Ascending aorta (tissue), 2 donors: Measurements from ENCODE around the gene HYAL4. TPM values are rescaled to one million over a fixed set of nuclear protein-coding genes. Genes with fewer than 3 reads are reported as not detected.

ENCODE experiments used
- DNase-seq, 2 donors: peaks; one replicate each; pipeline ENCODE4 v3.0.0-alpha.2; 2019; ENCODE audit warnings: low spot score in 2 of 2
- H3K27ac ChIP-seq, 2 donors: fragments of 200-600 bp; sonication (generic); one replicate each; pipeline ENCODE4 v1.5.1; 2016 to 2017; ENCODE audit warnings: mild to moderate bottlenecking in 1 of 2
- H3K27me3 ChIP-seq: fragments of 200-600 bp; sonication (generic); one replicate; pipeline ENCODE4 v1.5.1; 2017
- H3K36me3 ChIP-seq, 2 donors: fragments of 200-600 bp; sonication (generic); one replicate each; pipeline ENCODE4 v1.5.1; 2016
- H3K4me1 ChIP-seq, 2 donors: fragments of 200-600 bp; sonication (generic); one replicate each; pipeline ENCODE4 v1.5.1; 2016 to 2017; ENCODE audit warnings: mild to moderate bottlenecking in 1 of 2
- H3K4me3 ChIP-seq, 2 donors: fragments of 200-600 bp; sonication (generic); one replicate each; pipeline ENCODE4 v1.5.1; 2016 to 2017; ENCODE audit warnings: mild to moderate bottlenecking in 1 of 2
- H3K9me3 ChIP-seq, 2 donors: fragments of 200-600 bp; sonication (generic); one replicate each; pipeline ENCODE4 v1.5.1; 2016
- intact Hi-C: fragments of 100-400 bp; cut with DNase I; formaldehyde crosslinking; loops from one replicate; pipeline ENCODE4 v1.15.1; 2023
- total RNA-seq: library from RNA; depleted of rRNA; stranded (reverse); fragments of >200 nt; gene quantifications from one replicate; pipeline ENCODE4 v1.1.0, GENCODE V29; 2016
- TF ChIP-seq, protein P1 (sequence below), 3 experiments: fragments of 200-600 bp in 2 of 3; fragments of 450-650 bp in 1 of 3; sonication (generic) in 2 of 3; IDR thresholded peaks; one replicate each; pipeline ENCODE4 v1.5.1; 2016 to 2019; ENCODE audit warnings: antibody characterized with exemption in 3 of 3, mild to moderate bottlenecking in 1 of 3, moderate library complexity in 1 of 3

HYAL4 gene
- total RNA-seq, 1 donor from 2014 or later = not detected

GRCh38 chr7:123820864-123821263 lies 24.1 kb upstream of the HYAL4 start:
- Histone ChIP-seq H3K27me3 (no peaks in the 10 kb centered on the region), H3K9me3 (no peaks in the 10 kb centered on the region), H3K4me3 (no peak overlapping the region), H3K36me3 (no peaks in the 10 kb centered on the region), H3K4me1 (no peaks in the 10 kb centered on the region), H3K27ac (no peak overlapping the region)
- TF ChIP-seq, protein P1, sequence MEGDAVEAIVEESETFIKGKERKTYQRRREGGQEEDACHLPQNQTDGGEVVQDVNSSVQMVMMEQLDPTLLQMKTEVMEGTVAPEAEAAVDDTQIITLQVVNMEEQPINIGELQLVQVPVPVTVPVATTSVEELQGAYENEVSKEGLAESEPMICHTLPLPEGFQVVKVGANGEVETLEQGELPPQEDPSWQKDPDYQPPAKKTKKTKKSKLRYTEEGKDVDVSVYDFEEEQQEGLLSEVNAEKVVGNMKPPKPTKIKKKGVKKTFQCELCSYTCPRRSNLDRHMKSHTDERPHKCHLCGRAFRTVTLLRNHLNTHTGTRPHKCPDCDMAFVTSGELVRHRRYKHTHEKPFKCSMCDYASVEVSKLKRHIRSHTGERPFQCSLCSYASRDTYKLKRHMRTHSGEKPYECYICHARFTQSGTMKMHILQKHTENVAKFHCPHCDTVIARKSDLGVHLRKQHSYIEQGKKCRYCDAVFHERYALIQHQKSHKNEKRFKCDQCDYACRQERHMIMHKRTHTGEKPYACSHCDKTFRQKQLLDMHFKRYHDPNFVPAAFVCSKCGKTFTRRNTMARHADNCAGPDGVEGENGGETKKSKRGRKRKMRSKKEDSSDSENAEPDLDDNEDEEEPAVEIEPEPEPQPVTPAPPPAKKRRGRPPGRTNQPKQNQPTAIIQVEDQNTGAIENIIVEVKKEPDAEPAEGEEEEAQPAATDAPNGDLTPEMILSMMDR (IDR thresholded peaks at IDR 0.05) = no peak
- no peak for DNase-seq
- intact Hi-C loops = no loop called here

- intact Hi-C loops = no loop called here
- Histone ChIP-seq H3K9me3 (no peaks in the 10 kb centered on the region), H3K4me1 (no peaks in the 10 kb centered on the region), H3K4me3 (no peak overlapping the region), H3K36me3 (no peaks in the 10 kb centered on the region), H3K27me3 (no peaks in the 10 kb centered on the region), H3K27ac (no peak overlapping the region)
- TF ChIP-seq, protein P1 (IDR thresholded peaks at IDR 0.05) = no peak
- DNase-seq = no peak
These were observed 23.6 kb upstream of the HYAL4 start for GRCh38 chr7:123821320-123821719.

DNA sequence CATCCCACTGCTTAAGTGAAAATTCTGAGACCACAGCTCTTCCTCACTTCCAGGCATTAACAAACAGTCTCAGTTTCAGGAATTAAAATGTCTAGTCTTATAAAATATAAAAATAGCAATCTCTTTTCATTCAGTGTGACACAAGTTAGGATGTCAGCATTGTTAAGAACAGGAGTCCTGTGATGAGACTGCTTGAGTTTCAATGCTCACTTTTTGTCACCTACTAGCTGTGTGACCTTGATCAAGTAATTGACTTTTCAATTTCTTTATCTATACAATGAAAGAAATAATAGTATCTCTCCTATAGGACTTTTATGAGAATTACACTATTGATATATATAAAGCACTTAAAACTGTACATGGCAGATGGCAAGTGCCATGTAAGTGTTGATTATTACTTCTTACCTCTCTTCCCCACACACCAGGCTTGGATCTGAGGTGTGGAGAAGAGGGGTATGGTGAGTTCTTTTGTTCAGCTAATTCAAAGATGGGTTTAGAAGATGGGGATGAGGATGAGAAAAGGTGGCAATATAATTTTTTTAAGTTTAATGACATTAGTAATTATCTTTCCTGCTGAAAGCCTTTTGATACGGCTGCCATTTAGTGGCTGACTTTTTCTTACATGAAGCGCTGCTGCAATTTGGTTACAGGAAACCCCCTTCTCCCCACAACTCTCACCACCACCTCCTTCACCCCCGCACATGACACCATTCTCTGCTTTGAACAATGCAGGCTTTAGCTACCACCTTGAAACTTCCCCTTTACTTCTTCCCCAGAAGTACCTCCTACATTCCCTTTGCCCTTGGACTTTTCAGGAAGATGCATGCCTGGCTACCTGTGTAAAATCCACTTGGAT lies 20.8 kb upstream of the HYAL4 start:
- H3K36me3 ChIP-seq = no peaks in the 10 kb centered on the region
- no peak overlapping the region for H3K4me3 ChIP-seq
- intact Hi-C loops = no loop called here
- no peak for DNase-seq
- H3K4me1 ChIP-seq = no peaks in the 10 kb centered on the region
- no peak overlapping the region for H3K27ac ChIP-seq
- no peaks in the 10 kb centered on the region for H3K27me3 ChIP-seq
- TF ChIP-seq, protein P1 (IDR thresholded peaks at IDR 0.05) = no peak
- H3K9me3 ChIP-seq = no peaks in the 10 kb centered on the region

- H3K4me3 ChIP-seq = no peak overlapping the region
- no peak for DNase-seq
- no peaks in the 10 kb centered on the region for H3K4me1 ChIP-seq
- no peaks in the 10 kb centered on the region for H3K36me3 ChIP-seq
- H3K9me3 ChIP-seq = no peaks in the 10 kb centered on the region
- TF ChIP-seq, protein P1 (IDR thresholded peaks at IDR 0.05) = no peak
- no peak overlapping the region for H3K27ac ChIP-seq
- no peaks in the 10 kb centered on the region for H3K27me3 ChIP-seq
- intact Hi-C loops = no loop called here
These were observed 20.3 kb upstream of the HYAL4 start for GRCh38 chr7:123824754-123825067.

- TF ChIP-seq, protein P1 (IDR thresholded peaks at IDR 0.05) = no peak
- H3K27ac ChIP-seq = no peak overlapping the region
- no peak for DNase-seq
- no peaks in the 10 kb centered on the region for H3K9me3 ChIP-seq
- no peak overlapping the region for H3K4me3 ChIP-seq
- H3K4me1 ChIP-seq = no peaks in the 10 kb centered on the region
- no peaks in the 10 kb centered on the region for H3K27me3 ChIP-seq
- H3K36me3 ChIP-seq = no peaks in the 10 kb centered on the region
- intact Hi-C loops = no loop called here
These were observed 16.2 kb upstream of the HYAL4 start for GRCh38 chr7:123828805-123829204.
